Sigmoid colon (tissue), 7 donors: ENCODE data around the gene TNC. TPM values are rescaled to one million over a fixed set of nuclear protein-coding genes. Genes with fewer than 3 reads are reported as not detected.

Experiments
- DNase-seq: peaks from one replicate; pipeline ENCODE4 v3.0.0-alpha.2; 2019
- H3K27ac ChIP-seq, 4 donors: fragments of 200-600 bp; sonication (generic); one replicate each; pipeline ENCODE4 v1.5.1; 2016 to 2019; ENCODE audit warnings: mild to moderate bottlenecking in 1 of 4
- H3K27me3 ChIP-seq, 3 donors: fragments of 200-600 bp; sonication (generic); one replicate each; pipeline ENCODE4 v1.5.1; 2019; ENCODE audit warnings: mild to moderate bottlenecking in 1 of 3
- H3K36me3 ChIP-seq, 4 donors: fragments of 200-600 bp; sonication (generic); one replicate each; pipeline ENCODE4 v1.5.1; 2016 to 2019
- H3K4me1 ChIP-seq, 4 donors: fragments of 200-600 bp; sonication (generic); one replicate each; pipeline ENCODE4 v1.5.1; 2017 to 2019
- H3K4me3 ChIP-seq, 4 donors: fragments of 200-600 bp; sonication (generic); one replicate each; pipeline ENCODE4 v1.5.1; 2017 to 2019; ENCODE audit warnings: mild to moderate bottlenecking in 2 of 4, moderate library complexity in 1 of 4
- H3K9me3 ChIP-seq, 4 donors: fragments of 200-600 bp in 3 of 4; sonication (generic) in 3 of 4; one replicate each; pipeline versions ENCODE4 v1.5.1 to v1.6.1; 2013 to 2019
- EP300 ChIP-seq, 4 donors: sonication (generic); formaldehyde crosslinking; IDR thresholded peaks; one replicate each; pipeline ENCODE4 v1.6.1; 2017; ENCODE audit warnings: antibody characterized with exemption in 4 of 4
- POLR2A ChIP-seq, 2 donors: fragments of 450-650 bp; IDR thresholded peaks; one replicate each; pipeline ENCODE4 v1.6.1; 2016; ENCODE audit warnings: antibody characterized with exemption in 2 of 2, mild to moderate bottlenecking in 2 of 2, moderate library complexity in 2 of 2
- POLR2AphosphoS5 ChIP-seq, 4 donors: sonication (generic); formaldehyde crosslinking; IDR thresholded peaks; one replicate each; pipeline ENCODE4 v1.6.1; 2017; ENCODE audit warnings: antibody characterized with exemption in 4 of 4
- WGBS, 2 donors: extraction: QIAGEN DNeasy Blood & Tissue Kit; methylation state at CpG; one replicate each; pipeline ENCODE4 v1.1.7; 2013; 5-methylcytosine and 5-hydroxymethylcytosine counted together
- intact Hi-C: fragments of 100-400 bp; cut with DNase I; formaldehyde crosslinking; loops from one replicate; pipeline ENCODE4 v1.15.1; 2023
- polyA plus RNA-seq, 3 donors: library from polyadenylated mRNA; stranded (reverse); fragments of 200-250 nt; gene quantifications; one replicate each; pipeline ENCODE4 v1.2.3, GENCODE V29; 2013
- total RNA-seq, 4 donors: library from RNA; depleted of rRNA; stranded (reverse); fragments of >200 nt; gene quantifications; one replicate each; pipeline ENCODE4 v1.1.0, GENCODE V29; 2016
- TF ChIP-seq, protein P1 (sequence below), 4 experiments: fragments of 450-650 bp in 3 of 4; fragments of 200-600 bp in 1 of 4; IDR thresholded peaks; one replicate each; pipeline ENCODE4 v1.5.1; 2016 to 2019; ENCODE audit warnings: antibody characterized with exemption in 4 of 4, mild to moderate bottlenecking in 3 of 4, moderate library complexity in 2 of 4
- donor health status: healthy with polysubstance abuse.
- donor health status: Bipolar disorder and iron deficiency.
- donor health status: healthy.

Gene TNC
- total and polyA plus RNA-seq, 7 donors: 0.69 to 742 (median 127) TPM

DNA sequence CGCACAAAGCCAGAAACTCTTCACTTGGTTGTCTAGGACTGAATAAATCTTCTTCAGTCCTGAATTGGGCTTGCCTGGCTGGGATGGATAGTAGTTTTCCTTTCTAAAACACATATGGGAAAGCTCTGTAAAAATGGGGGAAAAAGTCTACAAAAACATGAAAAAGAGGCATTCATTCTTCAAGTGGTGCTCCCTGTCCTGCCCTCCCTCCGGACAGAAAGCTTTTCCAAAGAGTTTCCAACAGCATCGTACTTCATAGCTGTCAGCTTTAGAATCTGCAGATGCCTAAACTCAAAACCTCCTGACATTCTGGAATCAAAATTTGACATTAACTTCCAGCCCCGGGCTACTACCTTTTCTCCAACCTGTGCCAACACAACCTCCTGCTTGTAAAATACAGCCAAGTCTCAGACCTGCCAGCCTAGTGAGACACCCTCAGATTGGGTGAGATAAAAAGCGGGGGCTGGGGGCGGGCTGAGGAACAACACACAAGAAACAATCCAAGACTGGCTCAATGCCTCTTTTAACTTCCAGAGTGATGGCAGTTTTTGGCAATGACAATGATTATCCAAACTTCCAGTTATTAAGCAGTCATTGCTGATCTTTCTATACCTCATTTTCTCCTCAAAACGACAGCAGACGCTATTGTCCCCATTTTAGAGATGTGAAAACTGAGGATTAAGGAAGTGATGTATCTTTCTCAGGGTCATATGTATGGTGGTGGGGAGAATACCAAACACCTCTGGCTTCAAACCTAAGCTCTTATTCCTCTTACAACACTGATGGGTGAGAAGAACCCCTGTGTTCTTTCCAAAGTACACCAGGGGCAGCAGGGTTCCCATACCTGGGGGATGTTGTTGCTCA, 1.3 kb downstream of the TNC start:
- intact Hi-C loops: loop anchor here (5.0 to 10.0 kb wide), 4 partner anchors 79 to 408 kb away; no protein-coding TSS in a partner anchor
- 73 to 79% methylated on average over 8 of the region's 8 CpGs for WGBS, 2 donors

DNA sequence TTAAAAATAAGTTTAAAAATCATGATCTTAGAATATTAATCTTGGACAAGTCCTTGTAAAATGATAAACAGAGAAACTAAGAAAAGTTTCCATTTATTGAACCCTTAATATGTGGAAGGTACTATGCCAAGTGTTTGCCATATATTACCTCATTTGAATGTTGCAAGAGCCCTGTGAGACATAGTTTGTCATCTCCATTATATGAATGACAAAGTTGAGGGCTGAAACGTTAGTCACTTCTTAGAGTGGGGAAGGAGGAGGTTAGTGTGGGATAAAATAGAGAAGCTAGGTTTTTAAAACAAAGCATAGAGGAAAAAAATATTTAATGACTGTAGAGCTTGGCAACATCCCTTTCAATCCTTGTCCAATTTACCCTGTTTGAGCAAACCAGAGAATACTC, 2.0 kb downstream of the TNC start:
- Histone ChIP-seq H3K27ac (peak overlapping the region; percentile 88 to 97 (median 96)), H3K4me3 (peak overlapping the region; percentile 28 to 61 (median 56)), H3K9me3 (no peaks in the 10 kb centered on the region), H3K36me3 (peaks cover 0 to 36% (median 9%) of the 10 kb centered on the region in 4 donors), H3K4me1 (peaks cover 0 to 61% (median 58%) of the 10 kb centered on the region in 4 donors), H3K27me3 (no peaks in the 10 kb centered on the region)
- WGBS, 2 donors: 30 to 46% methylated on average over 1 of the region's 1 CpG
- intact Hi-C loops: loop anchor here (5.0 to 10.0 kb wide), 4 partner anchors 79 to 409 kb away; no protein-coding TSS in a partner anchor
- no peak for TF ChIP-seq EP300 (IDR thresholded peaks at IDR 0.05)
- peak; percentile 10 to 40 (median 31) for TF ChIP-seq POLR2AphosphoS5 (IDR thresholded peaks at IDR 0.05)
- TF ChIP-seq POLR2A (IDR thresholded peaks at IDR 0.05): no peak
- TF ChIP-seq, protein P1, sequence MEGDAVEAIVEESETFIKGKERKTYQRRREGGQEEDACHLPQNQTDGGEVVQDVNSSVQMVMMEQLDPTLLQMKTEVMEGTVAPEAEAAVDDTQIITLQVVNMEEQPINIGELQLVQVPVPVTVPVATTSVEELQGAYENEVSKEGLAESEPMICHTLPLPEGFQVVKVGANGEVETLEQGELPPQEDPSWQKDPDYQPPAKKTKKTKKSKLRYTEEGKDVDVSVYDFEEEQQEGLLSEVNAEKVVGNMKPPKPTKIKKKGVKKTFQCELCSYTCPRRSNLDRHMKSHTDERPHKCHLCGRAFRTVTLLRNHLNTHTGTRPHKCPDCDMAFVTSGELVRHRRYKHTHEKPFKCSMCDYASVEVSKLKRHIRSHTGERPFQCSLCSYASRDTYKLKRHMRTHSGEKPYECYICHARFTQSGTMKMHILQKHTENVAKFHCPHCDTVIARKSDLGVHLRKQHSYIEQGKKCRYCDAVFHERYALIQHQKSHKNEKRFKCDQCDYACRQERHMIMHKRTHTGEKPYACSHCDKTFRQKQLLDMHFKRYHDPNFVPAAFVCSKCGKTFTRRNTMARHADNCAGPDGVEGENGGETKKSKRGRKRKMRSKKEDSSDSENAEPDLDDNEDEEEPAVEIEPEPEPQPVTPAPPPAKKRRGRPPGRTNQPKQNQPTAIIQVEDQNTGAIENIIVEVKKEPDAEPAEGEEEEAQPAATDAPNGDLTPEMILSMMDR (IDR thresholded peaks at IDR 0.05): no peak
- DNase-seq: no peak

More for the DNA sequence above, 1.3 kb downstream of the TNC start:
- TF ChIP-seq POLR2AphosphoS5 (IDR thresholded peaks at IDR 0.05) (peak in 1 of 4 donors; percentile 29), POLR2A (IDR thresholded peaks at IDR 0.05) (no peak), EP300 (IDR thresholded peaks at IDR 0.05) (no peak)
- H3K36me3 ChIP-seq: peaks cover 0 to 33% (median 9%) of the 10 kb centered on the region in 4 donors
- H3K9me3 ChIP-seq: no peaks in the 10 kb centered on the region
- H3K27me3 ChIP-seq: no peaks in the 10 kb centered on the region
- peaks cover 0 to 62% (median 58%) of the 10 kb centered on the region in 4 donors for H3K4me1 ChIP-seq
- H3K4me3 ChIP-seq: peak overlapping the region; percentile 28 to 61 (median 56)
- DNase-seq: no peak
- peak overlapping the region; percentile 88 to 97 (median 96) for H3K27ac ChIP-seq

DNA sequence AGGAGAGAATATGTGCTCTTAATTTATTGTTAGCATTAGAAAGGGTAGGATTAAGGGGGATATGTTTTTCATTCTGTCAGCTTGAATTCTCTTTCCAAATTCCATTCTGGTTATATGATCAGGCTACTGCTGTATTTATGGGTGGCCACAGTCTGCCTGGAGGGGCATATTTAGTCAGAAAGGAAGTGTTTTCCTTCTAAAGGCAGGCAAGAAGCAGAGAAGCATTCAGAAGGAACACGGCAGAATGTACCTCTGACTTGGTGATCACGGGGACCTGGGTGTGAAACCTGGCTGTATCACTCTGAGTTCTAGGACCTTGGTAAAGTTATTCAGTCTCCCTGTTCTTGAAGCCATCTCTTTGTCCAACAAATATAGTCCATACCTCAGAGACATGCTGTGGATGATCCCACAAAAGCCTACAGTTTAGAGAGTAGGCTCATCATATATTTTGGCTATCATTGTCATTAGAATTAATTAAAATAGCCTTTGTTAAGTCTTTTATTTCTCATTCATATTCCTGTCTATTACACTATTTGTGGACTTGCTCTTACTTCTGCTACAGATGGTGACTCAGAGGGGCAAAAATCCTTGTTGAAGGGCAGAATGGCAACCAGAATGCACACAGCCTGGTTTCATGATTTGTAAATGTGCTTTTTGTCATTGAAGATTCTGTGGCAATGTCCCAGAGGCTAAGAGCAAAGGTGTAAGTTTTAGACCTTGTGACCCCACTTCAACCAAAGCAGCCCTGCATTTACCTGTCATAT, 2.7 kb downstream of the TNC start:
- H3K27ac ChIP-seq: peak overlapping the region; percentile 88 to 97 (median 96)
- peak overlapping the region; percentile 28 to 61 (median 56) for H3K4me3 ChIP-seq

DNA sequence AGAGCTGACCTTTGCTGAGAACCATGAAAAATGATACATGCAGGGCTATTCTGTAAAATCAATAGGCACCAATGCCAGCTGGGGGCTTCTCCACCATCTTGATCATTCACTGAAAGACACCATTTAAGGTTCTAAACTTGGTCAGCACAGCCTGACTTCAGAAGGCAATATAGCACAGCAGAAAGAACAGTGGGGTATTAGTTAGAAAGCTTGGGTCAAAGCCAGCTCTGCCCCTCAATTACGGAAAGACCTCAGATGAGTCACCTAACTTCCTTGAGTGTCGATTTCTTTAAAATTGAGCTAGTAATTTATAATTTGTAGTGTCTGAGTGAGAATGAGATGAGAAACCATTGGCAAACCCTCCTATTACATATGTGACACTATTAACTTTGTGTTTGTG, 3.4 kb downstream of the TNC start:
- whole genome bisulfite sequencing, 2 donors: 67 to 71% methylated on average over 2 of the region's 2 CpGs
- no peaks in the 10 kb centered on the region for H3K9me3 ChIP-seq
- TF ChIP-seq, protein P1 (IDR thresholded peaks at IDR 0.05): no peak
- TF ChIP-seq POLR2AphosphoS5 (IDR thresholded peaks at IDR 0.05) (no peak), POLR2A (IDR thresholded peaks at IDR 0.05) (no peak), EP300 (IDR thresholded peaks at IDR 0.05) (no peak)
- peak overlapping the region; percentile 28 to 61 (median 56) for H3K4me3 ChIP-seq
- peaks cover 0 to 36% (median 12%) of the 10 kb centered on the region in 4 donors for H3K36me3 ChIP-seq
- H3K27me3 ChIP-seq: no peaks in the 10 kb centered on the region
- peaks cover 0 to 59% (median 57%) of the 10 kb centered on the region in 4 donors for H3K4me1 ChIP-seq
- DNase-seq: no peak
- intact Hi-C loops: loop anchor here (10.0 kb wide), 2 partner anchors 150 to 410 kb away; no protein-coding TSS in a partner anchor
- peak overlapping the region in 3 of 4 donors; percentile 94 to 97 (median 97) for H3K27ac ChIP-seq

More for the DNA sequence above, 2.7 kb downstream of the TNC start:
- DNase-seq: no peak
- Histone ChIP-seq H3K27me3 (no peaks in the 10 kb centered on the region), H3K36me3 (peaks cover 0 to 36% (median 11%) of the 10 kb centered on the region in 4 donors), H3K4me1 (peaks cover 0 to 59% (median 57%) of the 10 kb centered on the region in 4 donors), H3K9me3 (no peaks in the 10 kb centered on the region)
- 83 to 88% methylated on average over 2 of the region's 2 CpGs for WGBS, 2 donors
- TF ChIP-seq EP300 (IDR thresholded peaks at IDR 0.05) (no peak), POLR2A (IDR thresholded peaks at IDR 0.05) (no peak), POLR2AphosphoS5 (IDR thresholded peaks at IDR 0.05) (no peak)
- TF ChIP-seq, protein P1 (IDR thresholded peaks at IDR 0.05): no peak
- intact Hi-C loops: loop anchor here (5.0 to 10.0 kb wide), 4 partner anchors 78 to 410 kb away; no protein-coding TSS in a partner anchor
